PC-9 (cell line): ENCODE measurements around the gene MRE11. TPM values are rescaled to one million over a fixed set of nuclear protein-coding genes. Genes with fewer than 3 reads are reported as not detected.
"Not testable (repeated sequence)": the region's sequence is repeated elsewhere in the genome, so short reads cannot be mapped to it uniquely, and the experiment has no call there.

Experiments used
- BruUV-seq: library from RNA; stranded (reverse); fragments of 400-500 nt; replicated peaks from 2 replicates; lab custom pipeline; 2021; lab: Mats Ljungman, UMichigan
- CTCF ChIA-PET: fragments of 300-600 bp; sonication (Branson Sonifier 250); formaldehyde crosslinking; loops from one replicate; lab custom pipeline; 2022; ENCODE audit warnings: antibody characterized with exemption; lab: Charles Lee
- POLR2A ChIA-PET: fragments of 300-600 bp; sonication (Branson Sonifier 250); formaldehyde crosslinking; loops from one replicate; lab custom pipeline; 2022; ENCODE audit warnings: antibody characterized with exemption; ENCODE audit not compliant: unreplicated experiment; lab: Charles Lee
- DNase-seq, 2 experiments: peaks; one replicate each; pipeline versions ENCODE4 v3.0.0 to v3.0.0-alpha.2; 2015 to 2022; ENCODE audit warnings: mixed read lengths in 1 of 2
- H2AFZ ChIP-seq: fragments of 200-600 bp; sonication (generic); 2 replicates; pipeline ENCODE4 v1.8.1; 2017; ENCODE audit warnings: antibody characterized with exemption
- H3F3A ChIP-seq: fragments of 200-600 bp; sonication (generic); 2 replicates; pipeline ENCODE4 v1.8.1; 2017; ENCODE audit warnings: antibody characterized with exemption, mild to moderate bottlenecking, low read depth; ENCODE audit not compliant: insufficient read depth
- H3K27ac ChIP-seq: fragments of 200-600 bp; sonication (generic); 2 replicates; pipeline ENCODE4 v1.6.1; 2016; ENCODE audit warnings: mixed run types
- H3K27me3 ChIP-seq: fragments of 200-600 bp; sonication (generic); 2 replicates; pipeline ENCODE4 v1.6.1; 2016; ENCODE audit warnings: low read depth, mixed run types; ENCODE audit not compliant: insufficient read depth
- H3K36me3 ChIP-seq: fragments of 200-600 bp; sonication (generic); 2 replicates; pipeline ENCODE4 v1.6.1; 2016; ENCODE audit warnings: low read depth, mixed run types
- H3K4me1 ChIP-seq: fragments of 200-600 bp; sonication (generic); replicated peaks from 2 replicates; pipeline ENCODE4 v1.6.1; 2016; ENCODE audit warnings: mixed run types; ENCODE audit not compliant: insufficient read depth
- H3K4me2 ChIP-seq: fragments of 200-600 bp; sonication (generic); 2 replicates; pipeline ENCODE4 v1.6.1; 2017; ENCODE audit warnings: mixed run types
- H3K4me3 ChIP-seq: fragments of 200-600 bp; sonication (generic); 2 replicates; pipeline ENCODE4 v1.6.1; 2016; ENCODE audit warnings: mixed run types
- H3K79me2 ChIP-seq: fragments of 200-600 bp; sonication (generic); 2 replicates; pipeline ENCODE4 v1.6.1; 2017; ENCODE audit warnings: low read depth, mixed run types
- H3K9me2 ChIP-seq: fragments of 200-600 bp; sonication (generic); 2 replicates; pipeline ENCODE4 v1.8.1; 2017; ENCODE audit warnings: mild to moderate bottlenecking; ENCODE audit not compliant: insufficient read depth
- H3K9me3 ChIP-seq: fragments of 200-600 bp; sonication (generic); 2 replicates; pipeline ENCODE4 v1.8.1; 2016; ENCODE audit warnings: low read depth; ENCODE audit not compliant: insufficient read depth
- H4K20me1 ChIP-seq: fragments of 200-600 bp; sonication (generic); 2 replicates; pipeline ENCODE4 v1.8.1; 2017; ENCODE audit not compliant: insufficient read depth
- CTCF ChIP-seq: fragments of 200-600 bp; sonication (generic); conservative IDR thresholded peaks from 2 replicates; pipeline ENCODE4 v1.6.1; 2017; ENCODE audit warnings: mixed run types, antibody characterized with exemption, mild to moderate bottlenecking, moderate library complexity
- EZH2 ChIP-seq: fragments of 200-600 bp; sonication (generic); IDR thresholded peaks from 2 replicates; pipeline ENCODE4 v1.8.0; 2017; ENCODE audit warnings: antibody characterized with exemption, low read depth
- intact Hi-C: fragments of 100-400 bp; cut with micrococcal nuclease; formaldehyde crosslinking; loops from one replicate; pipeline ENCODE4 v1.10.0; 2022; ENCODE audit not compliant: unreplicated experiment
- total RNA-seq: library from RNA; stranded (reverse); gene quantifications from 2 replicates; pipeline ENCODE4 v1.2.3, GENCODE V29; 2021

The MRE11 gene
- total RNA-seq, 1 experiment from 2014 or later, result 41.1 TPM

DNA sequence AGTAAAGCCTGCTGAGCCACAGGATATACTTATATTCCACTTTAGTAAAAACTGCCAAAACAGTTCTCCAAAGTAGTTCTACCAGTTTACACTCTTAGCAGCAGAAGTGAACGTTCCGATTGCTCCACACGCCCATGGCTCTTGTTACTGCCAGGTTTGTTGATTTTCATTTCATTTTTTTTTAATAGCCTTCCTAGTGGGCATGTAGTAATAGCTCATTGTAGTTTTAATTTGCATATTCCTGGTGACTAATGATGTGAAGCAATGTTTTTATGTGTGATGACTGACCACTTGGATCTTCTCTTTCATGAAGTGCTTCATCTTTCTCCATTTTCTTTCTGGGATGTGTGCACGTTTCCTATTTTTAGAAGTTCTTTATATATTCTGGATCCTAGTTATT, 13.8 kb upstream of the MRE11 start:
- no peaks in the 10 kb centered on the region for H3K27me3 ChIP-seq
- H3K9me2 ChIP-seq, result no peaks in the 10 kb centered on the region
- no peaks in the 10 kb centered on the region for H4K20me1 ChIP-seq
- no peak for TF ChIP-seq EZH2
- TF ChIP-seq CTCF, result no peak
- peaks cover 10% of the 10 kb centered on the region for H3F3A ChIP-seq
- BruUV-seq, result no TSS peak
- no peak overlapping the region for H3K4me3 ChIP-seq
- H3K4me2 ChIP-seq, result peak overlapping the region; percentile 5; the same call in 1 of the 2 replicates
- no peak overlapping the region for H3K27ac ChIP-seq
- H3K4me1 ChIP-seq, result peaks cover 5% of the 10 kb centered on the region
- ChIA-PET CTCF (no interaction called here), POLR2A (no interaction called here)
- intact Hi-C loops, result no loop called here
- no peak overlapping the region for H2AFZ ChIP-seq
- peaks cover 4% of the 10 kb centered on the region; the same call in 1 of the 2 replicates for H3K9me3 ChIP-seq
- H3K36me3 ChIP-seq, result no peaks in the 10 kb centered on the region
- no peaks in the 10 kb centered on the region for H3K79me2 ChIP-seq
- peak in 1 of 2 experiments; percentile 84 for DNase-seq

DNA sequence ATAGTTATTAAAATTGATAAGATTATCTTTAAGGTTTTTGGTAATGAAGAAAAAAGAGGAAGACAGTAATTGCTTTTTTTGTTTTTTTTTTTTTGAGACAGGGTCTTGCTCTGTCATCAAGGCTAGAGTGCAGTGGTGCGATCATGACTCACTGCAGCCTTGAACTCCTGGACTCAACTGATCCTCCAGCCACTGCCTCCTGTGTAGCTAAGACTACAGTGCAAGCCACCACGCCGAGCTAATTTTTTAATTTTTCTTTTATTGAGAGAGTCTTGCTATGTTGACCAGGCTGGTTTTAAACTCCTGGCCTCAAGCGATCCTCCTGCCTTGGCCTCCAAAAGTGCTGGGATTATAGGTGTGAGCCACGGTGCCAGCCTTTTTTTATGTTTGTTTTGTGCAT, 12.9 kb upstream of the MRE11 start:
- BruUV-seq, H3K4me1 ChIP-seq, H3K27me3 ChIP-seq, H3K9me3 ChIP-seq, H3K27ac ChIP-seq, H3K9me2 ChIP-seq, DNase-seq, intact Hi-C loops, H4K20me1 ChIP-seq, H3K4me3 ChIP-seq, POLR2A ChIA-PET, H2AFZ ChIP-seq, H3K4me2 ChIP-seq, H3K36me3 ChIP-seq, H3K79me2 ChIP-seq: not testable (repeated sequence)
- peaks cover 10% of the 10 kb centered on the region for H3F3A ChIP-seq
- CTCF ChIA-PET, result interaction anchor here (0.7 kb wide), 1 partner anchor 337 kb away, joined by 5 read pairs; no protein-coding TSS in a partner anchor

DNA sequence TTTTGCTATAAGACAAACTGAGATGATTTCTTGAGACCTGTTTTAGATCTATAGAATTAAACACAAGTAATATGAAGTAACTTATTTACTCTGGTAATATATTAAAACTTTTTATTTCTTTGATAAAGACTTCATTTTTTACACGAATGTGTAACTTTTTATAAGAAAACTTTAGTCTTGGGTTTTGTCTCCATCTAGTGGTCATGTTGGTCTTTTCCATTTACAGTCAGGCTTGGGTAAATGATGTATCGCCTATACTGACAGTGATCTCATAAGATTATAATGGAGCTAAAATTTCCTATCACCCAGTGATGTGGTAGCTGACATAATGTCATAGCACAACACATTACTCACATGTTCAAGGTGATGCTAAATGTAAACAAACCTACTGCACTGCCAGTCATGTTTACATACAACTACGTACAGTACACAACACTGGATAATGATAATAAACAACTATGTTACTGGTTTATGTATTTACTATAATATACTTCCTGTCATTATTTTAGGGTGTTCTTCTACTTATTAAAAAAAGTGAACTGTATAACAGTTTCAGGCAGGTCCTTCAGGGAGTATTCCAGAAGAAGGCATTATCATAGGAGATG, 11.1 kb upstream of the MRE11 start:
- no TSS peak for BruUV-seq
- Histone ChIP-seq H3K4me1 (no peaks in the 10 kb centered on the region; the same call in 1 of the 2 replicates), H3K27ac (no peak overlapping the region), H3K9me3 (no peaks in the 10 kb centered on the region), H3F3A (peaks cover 10% of the 10 kb centered on the region), H4K20me1 (no peaks in the 10 kb centered on the region), H3K27me3 (no peaks in the 10 kb centered on the region), H3K4me2 (no peak overlapping the region), H2AFZ (no peak overlapping the region), H3K4me3 (no peak overlapping the region), H3K9me2 (no peaks in the 10 kb centered on the region), H3K36me3 (no peaks in the 10 kb centered on the region), H3K79me2 (no peaks in the 10 kb centered on the region)
- ChIA-PET POLR2A (no interaction called here), CTCF (interaction anchor here (1.3 to 1.8 kb wide), 2 partner anchors 10 to 609 kb away, joined by 3 to 10 read pairs; no protein-coding TSS in a partner anchor)
- TF ChIP-seq EZH2, result no peak
- TF ChIP-seq CTCF, result peak; percentile 91
- peak in 1 of 2 experiments; percentile 69 for DNase-seq
- intact Hi-C loops, result loop anchor here (1.0 to 5.0 kb wide), 5 partner anchors 317 to 1272 kb away; no protein-coding TSS in a partner anchor
